MM.1S (cell line): Measurements from ENCODE around the gene NTN4.

ENCODE experiments used
- CTCF ChIP-seq: fragments of 300-600 bp; sonication (generic); IDR thresholded peaks from 2 replicates; pipeline ENCODE4 v1.5.1; 2016; ENCODE audit warnings: antibody characterized with exemption, low read length, mixed read lengths
- EZH2 ChIP-seq: fragments of 300-600 bp; sonication (generic); optimal IDR thresholded peaks from 2 replicates; pipeline ENCODE3; 2017; ENCODE audit warnings: low read depth, mild to moderate bottlenecking, antibody characterized with exemption, low read length, mixed read lengths

- TF ChIP-seq CTCF (no peak), EZH2 (no peak)
Measured at GRCh38 chr12:95622879-95623278, 167.7 kb downstream of the NTN4 start.
